Progenitor cell of endocrine pancreas (in vitro differentiated cells): ENCODE data around the gene ZNG1E. TPM values are rescaled to one million over a fixed set of nuclear protein-coding genes. Genes with fewer than 3 reads are reported as not detected.
"Not testable (repeated sequence)": the region's sequence is repeated elsewhere in the genome, so short reads cannot be mapped to it uniquely, and the experiment has no call there.

Experiments used
- DNase-seq: peaks from one replicate; pipeline ENCODE4 v3.0.0; 2021; ENCODE audit warnings: low spot score; ENCODE audit not compliant: unreplicated experiment
- H3K27ac Mint-ChIP-seq: 2 replicates; pipeline ENCODE4 v1.8.0; 2021; ENCODE audit warnings: mild to moderate bottlenecking, moderate library complexity, mixed read lengths
- H3K27me3 Mint-ChIP-seq: 2 replicates; pipeline ENCODE4 v1.8.0; 2021; ENCODE audit warnings: mixed read lengths
- H3K36me3 Mint-ChIP-seq: 2 replicates; pipeline ENCODE4 v1.8.0; 2022; ENCODE audit warnings: mixed read lengths; ENCODE audit not compliant: insufficient read depth
- H3K4me1 Mint-ChIP-seq: 2 replicates; pipeline ENCODE4 v1.8.0; 2021; ENCODE audit warnings: low read depth, mixed read lengths
- H3K4me3 Mint-ChIP-seq: 2 replicates; pipeline ENCODE4 v1.8.0; 2021; ENCODE audit warnings: low read depth, mild to moderate bottlenecking, moderate library complexity, mixed read lengths
- H3K9me3 Mint-ChIP-seq: 2 replicates; pipeline ENCODE4 v1.8.0; 2021; ENCODE audit warnings: low read depth, mixed read lengths
- long read RNA-seq: library from polyadenylated mRNA; unstranded; transcript quantifications from one replicate; pipeline ENCODE4 v2.0.0, GENCODE V29; 2020
- total RNA-seq: library from RNA; stranded (reverse); gene quantifications from 2 replicates; pipeline ENCODE4 v1.2.1, GENCODE V29; 2021
- TF ChIP-seq, protein P1 (sequence below): fragments of 200-600 bp; sonication (generic); IDR thresholded peaks from one replicate; pipeline ENCODE4 v1.5.0; 2021; ENCODE audit warnings: antibody characterized with exemption, mild to moderate bottlenecking; ENCODE audit not compliant: unreplicated experiment

ZNG1E gene
- total RNA-seq = 39.9 and 41.6 TPM in 2 replicates
- long read RNA-seq, transcript CBWD5-233 (16 exons, 1,411 nt) = minor isoform, 16 of 95 reads
- long read RNA-seq, transcript CBWD5-207 (15 exons, 1,791 nt) = major isoform, 31 of 95 reads
- long read RNA-seq, partial matches to known transcripts = 7 of 95 reads
- long read RNA-seq, other reads (novel, unspliced or antisense) = 33 of 95 reads

DNA sequence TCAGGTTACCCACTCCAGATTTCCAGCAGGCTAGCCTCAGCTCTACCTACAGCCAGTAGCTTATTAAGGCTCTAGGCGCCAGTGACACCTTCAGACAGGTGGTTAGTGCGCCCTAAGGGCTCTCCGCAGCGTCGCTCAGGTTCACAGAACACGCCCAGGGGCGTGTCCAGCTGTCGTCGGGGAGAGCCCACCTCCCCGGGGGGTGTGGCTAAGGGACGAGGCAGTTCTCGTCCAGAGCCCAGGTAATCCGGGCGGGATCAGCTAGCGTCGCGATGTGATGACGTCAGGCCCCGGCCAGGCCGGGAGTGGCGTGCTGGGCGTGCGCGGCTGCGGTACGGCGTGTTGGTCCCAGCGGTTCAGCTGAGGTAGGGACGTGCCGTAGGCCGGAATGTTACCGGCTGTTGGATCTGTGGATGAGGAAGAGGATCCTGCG, at the start of gene ZNG1E:
ZNG1E (plus strand) TSS at position 340 of the 433 bp plus-strand sequence; CDS start at position 389, 49 bp downstream.
- not testable (repeated sequence) for H3K27ac Mint-ChIP-seq, H3K9me3 Mint-ChIP-seq, H3K36me3 Mint-ChIP-seq, H3K4me1 Mint-ChIP-seq, H3K27me3 Mint-ChIP-seq
- peak within 1 kb of the TSS; percentile 69 for H3K4me3 Mint-ChIP-seq
- DNase-seq = peak; percentile 23

DNA sequence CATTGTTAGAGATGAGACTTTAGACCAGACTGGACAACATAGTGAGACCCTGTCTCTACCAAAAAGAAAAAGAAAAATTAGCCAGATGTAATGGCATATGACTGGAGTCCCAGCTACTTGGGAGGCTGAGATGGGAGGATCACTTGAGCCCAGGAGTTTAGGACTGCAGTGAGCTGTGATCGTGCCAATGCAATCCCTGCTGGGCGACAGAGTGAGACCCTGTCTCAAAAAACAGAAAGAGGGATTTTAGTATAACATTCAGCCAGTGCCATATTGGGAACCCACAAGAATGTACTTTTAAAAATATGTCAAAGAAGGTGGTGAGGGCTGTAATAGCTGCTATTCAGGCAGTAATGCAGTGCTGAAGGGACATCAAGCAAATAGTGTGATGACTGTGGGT, 2.1 kb upstream of the ZNG1E start:
- H3K4me1 Mint-ChIP-seq, H3K36me3 Mint-ChIP-seq, H3K27ac Mint-ChIP-seq, H3K27me3 Mint-ChIP-seq, H3K9me3 Mint-ChIP-seq, DNase-seq, H3K4me3 Mint-ChIP-seq: not testable (repeated sequence)

DNA sequence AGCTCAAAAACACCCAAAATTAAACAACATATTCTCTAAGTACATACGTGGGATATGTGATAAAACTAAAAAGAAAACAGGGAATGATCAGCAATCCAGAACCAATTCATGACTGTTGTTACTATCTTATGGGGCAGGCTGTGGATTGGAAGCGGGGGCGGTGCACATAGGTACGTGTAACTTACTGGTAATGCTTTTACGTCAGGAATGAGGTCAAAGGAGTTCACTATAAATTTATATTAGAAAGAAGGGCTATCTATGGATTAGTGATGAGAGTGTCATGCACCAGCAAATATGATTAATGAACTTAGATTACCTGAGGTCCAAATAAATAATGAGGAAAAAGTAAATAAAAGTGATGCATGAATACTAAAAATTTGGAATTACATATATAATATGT, 710 bp upstream of the ZNG1E start:
- peak overlapping the region; percentile 69 for H3K4me3 Mint-ChIP-seq
- DNase-seq, H3K27me3 Mint-ChIP-seq, H3K27ac Mint-ChIP-seq, H3K9me3 Mint-ChIP-seq, H3K36me3 Mint-ChIP-seq, H3K4me1 Mint-ChIP-seq: not testable (repeated sequence)

DNA sequence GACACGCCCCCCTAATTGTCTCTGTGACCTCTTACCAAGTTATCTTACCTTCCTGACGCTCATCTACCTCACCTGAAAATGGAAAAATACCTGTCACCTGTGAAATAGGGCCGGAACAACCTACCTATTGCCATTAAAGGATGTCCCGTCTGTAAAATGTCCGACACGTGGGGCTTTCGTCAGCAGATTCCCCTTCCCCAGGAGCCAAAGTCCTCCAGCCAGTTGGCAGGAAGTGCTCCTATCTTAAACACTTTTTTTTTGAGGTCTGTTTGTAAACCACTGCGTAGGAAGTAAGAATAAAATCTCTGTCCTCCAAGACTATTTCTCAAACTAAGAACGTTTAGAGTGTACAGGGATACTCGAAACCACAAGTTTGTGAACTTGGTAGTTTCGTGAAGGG, 661 bp downstream of the ZNG1E start:
- peak overlapping the region; percentile 68 for H3K4me3 Mint-ChIP-seq

DNA sequence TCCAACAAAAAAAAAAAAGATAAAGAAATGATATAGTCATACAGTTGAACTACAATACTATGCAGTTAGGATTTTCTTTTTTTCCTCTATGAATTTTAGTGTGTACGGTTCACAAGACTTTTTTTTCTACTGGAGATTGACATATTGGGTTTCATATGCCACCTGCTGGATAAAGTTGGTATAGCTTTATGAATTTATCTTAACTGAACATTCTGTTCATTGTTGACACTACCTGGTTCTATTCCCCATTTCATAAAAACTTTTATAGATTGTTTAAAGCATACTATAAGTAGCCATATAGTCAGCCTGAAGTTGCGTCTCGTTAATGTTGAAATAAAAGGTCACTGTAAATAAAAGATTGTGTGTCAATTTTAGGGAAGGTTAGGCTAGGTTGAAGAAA, 2.8 kb downstream of the ZNG1E start:
- not testable (repeated sequence) for H3K27me3 Mint-ChIP-seq, H3K9me3 Mint-ChIP-seq, H3K4me3 Mint-ChIP-seq, H3K36me3 Mint-ChIP-seq, DNase-seq, H3K27ac Mint-ChIP-seq, H3K4me1 Mint-ChIP-seq
- TF ChIP-seq, protein P1, sequence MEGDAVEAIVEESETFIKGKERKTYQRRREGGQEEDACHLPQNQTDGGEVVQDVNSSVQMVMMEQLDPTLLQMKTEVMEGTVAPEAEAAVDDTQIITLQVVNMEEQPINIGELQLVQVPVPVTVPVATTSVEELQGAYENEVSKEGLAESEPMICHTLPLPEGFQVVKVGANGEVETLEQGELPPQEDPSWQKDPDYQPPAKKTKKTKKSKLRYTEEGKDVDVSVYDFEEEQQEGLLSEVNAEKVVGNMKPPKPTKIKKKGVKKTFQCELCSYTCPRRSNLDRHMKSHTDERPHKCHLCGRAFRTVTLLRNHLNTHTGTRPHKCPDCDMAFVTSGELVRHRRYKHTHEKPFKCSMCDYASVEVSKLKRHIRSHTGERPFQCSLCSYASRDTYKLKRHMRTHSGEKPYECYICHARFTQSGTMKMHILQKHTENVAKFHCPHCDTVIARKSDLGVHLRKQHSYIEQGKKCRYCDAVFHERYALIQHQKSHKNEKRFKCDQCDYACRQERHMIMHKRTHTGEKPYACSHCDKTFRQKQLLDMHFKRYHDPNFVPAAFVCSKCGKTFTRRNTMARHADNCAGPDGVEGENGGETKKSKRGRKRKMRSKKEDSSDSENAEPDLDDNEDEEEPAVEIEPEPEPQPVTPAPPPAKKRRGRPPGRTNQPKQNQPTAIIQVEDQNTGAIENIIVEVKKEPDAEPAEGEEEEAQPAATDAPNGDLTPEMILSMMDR = peak; percentile 36

More for the DNA sequence above, 661 bp downstream of the ZNG1E start:
- H3K36me3 Mint-ChIP-seq, H3K4me1 Mint-ChIP-seq, DNase-seq, H3K9me3 Mint-ChIP-seq, H3K27ac Mint-ChIP-seq, H3K27me3 Mint-ChIP-seq: not testable (repeated sequence)

DNA sequence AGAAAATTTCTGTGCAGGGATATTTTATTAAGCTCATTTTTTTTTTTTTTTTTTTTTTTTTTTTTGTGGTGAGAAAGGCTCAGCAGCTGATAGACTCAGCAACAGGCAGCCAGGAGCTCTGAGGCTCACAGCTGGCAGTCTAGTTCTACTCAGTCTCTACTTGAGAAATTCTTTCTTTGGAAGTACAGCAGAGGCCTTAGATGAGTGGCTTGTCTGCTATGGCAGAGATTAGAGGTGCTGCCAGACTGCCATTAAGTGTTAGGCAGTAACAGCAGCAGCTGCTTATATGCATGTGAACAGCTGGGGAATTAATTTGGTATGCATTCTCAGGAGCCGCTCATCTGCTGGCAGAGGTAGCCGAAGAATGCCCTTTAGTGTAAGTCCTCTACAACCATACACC, 27.8 kb downstream of the ZNG1E start:
- not testable (repeated sequence) for H3K27me3 Mint-ChIP-seq, H3K36me3 Mint-ChIP-seq, H3K9me3 Mint-ChIP-seq, H3K4me1 Mint-ChIP-seq, H3K27ac Mint-ChIP-seq, DNase-seq, H3K4me3 Mint-ChIP-seq

DNA sequence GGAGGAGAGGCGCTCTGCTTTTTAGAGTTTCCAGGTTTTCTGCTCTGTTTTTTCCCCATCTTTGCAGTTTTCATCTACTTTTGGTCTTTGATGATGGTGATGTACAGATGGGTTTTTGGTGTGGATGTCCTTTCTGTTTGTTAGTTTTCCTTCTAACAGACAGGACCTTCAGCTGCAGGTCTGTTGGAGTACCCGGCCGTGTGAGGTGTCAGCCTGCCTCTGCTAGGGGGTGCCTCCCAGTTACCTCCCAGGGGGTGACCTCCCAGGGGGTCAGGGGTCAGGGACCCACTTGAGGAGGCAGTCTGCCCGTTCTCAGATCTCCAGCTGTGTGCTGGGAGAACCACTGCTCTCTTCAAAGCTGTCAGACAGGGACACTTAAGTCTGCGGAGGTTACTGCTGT, 38.7 kb downstream of the ZNG1E start:
- H3K4me3 Mint-ChIP-seq, H3K27ac Mint-ChIP-seq, H3K9me3 Mint-ChIP-seq, H3K36me3 Mint-ChIP-seq, H3K27me3 Mint-ChIP-seq, H3K4me1 Mint-ChIP-seq, DNase-seq: not testable (repeated sequence)

DNA sequence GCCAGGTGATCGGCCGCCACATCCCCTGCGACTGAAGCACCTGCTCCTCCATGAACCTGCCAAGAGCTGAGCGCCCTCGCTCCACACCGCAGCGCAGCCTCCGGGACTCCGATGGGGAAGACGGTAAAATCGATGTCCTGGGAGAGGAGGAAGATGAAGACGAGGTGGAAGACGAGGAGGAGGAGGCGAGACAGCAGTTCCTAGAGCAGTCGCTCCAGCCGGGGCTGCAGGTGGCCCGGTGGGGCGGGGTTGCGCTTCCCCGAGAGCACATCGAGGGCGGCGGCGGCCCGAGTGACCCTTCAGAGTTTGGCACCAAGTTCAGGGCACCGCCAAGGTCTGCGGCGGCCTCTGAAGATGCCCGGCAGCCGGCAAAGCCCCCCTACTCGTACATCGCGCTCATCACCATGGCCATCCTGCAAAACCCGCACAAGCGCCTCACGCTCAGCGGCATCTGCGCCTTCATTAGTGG, 61.4 kb downstream of the ZNG1E start, which contains the start of gene FOXD4L4:
FOXD4L4 (plus strand) TSS at position 51 of the 469 bp plus-strand sequence; CDS start at position 51, 0 bp downstream.
- H3K36me3 Mint-ChIP-seq, DNase-seq: not testable (repeated sequence)

DNA sequence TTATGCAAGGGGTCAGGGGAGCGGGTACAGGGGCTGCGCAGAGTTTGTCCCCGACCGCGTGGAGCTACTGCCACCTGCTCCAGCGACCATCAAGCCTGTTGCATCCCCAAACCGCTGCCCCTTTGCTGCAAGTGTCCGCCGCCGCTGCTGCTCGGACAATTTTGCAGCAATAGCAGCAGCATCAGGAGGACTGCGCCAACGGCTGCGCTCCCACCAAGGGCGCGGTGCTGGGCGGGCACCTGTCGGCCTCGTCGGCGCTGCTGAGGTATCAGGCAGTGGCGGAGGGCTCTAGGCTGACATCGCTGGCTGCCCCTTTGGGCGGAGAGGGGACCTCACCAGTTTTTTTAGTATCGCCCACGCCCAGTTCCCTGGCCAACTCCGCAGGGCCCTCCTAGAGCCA, 62.4 kb downstream of the ZNG1E start:
- not testable (repeated sequence) for H3K4me3 Mint-ChIP-seq, H3K9me3 Mint-ChIP-seq, H3K36me3 Mint-ChIP-seq, DNase-seq, H3K27ac Mint-ChIP-seq, H3K4me1 Mint-ChIP-seq
- peaks cover 13% of the 10 kb centered on the region for H3K27me3 Mint-ChIP-seq

More for the DNA sequence above, 61.4 kb downstream of the ZNG1E start, which contains the start of gene FOXD4L4:
- not testable (repeated sequence) for H3K4me3 Mint-ChIP-seq, H3K4me1 Mint-ChIP-seq, H3K27ac Mint-ChIP-seq, H3K9me3 Mint-ChIP-seq
- H3K27me3 Mint-ChIP-seq = peaks cover 13% of the 10 kb centered on the region

Other genes with a start within 250 kb of the ZNG1E start
- 0.16 and 0.19 TPM in 2 replicates for gene FOXD4L4, start 61.2 kb downstream of the ZNG1E start, total RNA-seq